A673 (cell line): ENCODE measurements around the gene NLGN1.

Experiments
- EZH2 ChIP-seq: fragments of 200-600 bp; sonication (generic); IDR thresholded peaks from 2 replicates; pipeline ENCODE4 v1.6.1; 2017; ENCODE audit warnings: borderline replicate concordance, low read depth, mild to moderate bottlenecking, mixed read lengths, antibody characterized with exemption, low read length; ENCODE audit not compliant: poor library complexity, severe bottlenecking
- TF ChIP-seq, protein P1 (sequence below): fragments of 300-800, 200-600 bp; sonication (generic); conservative IDR thresholded peaks from 2 replicates; pipeline ENCODE4 v1.5.1; 2017; ENCODE audit warnings: low read depth, mild to moderate bottlenecking, antibody characterized with exemption, low read length, moderate library complexity, mixed read lengths

DNA sequence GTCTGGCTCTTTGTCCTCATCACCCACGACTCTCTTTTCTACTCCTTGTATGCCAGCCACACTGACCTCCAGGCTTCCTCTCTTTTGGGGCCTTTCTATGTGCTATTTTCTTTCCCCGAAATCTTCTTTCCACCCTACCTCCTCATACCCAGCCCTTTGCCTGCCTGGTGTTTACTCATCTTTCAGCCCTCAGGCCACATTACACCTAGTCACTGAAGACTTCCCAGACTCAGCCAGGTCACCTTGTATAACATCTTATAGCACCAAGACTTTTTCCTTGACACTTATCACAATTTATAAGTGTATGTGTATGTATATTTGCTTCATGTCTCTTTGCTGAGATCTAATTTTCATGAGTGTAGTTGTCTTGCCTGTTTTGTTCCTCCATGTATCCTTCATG, 396.4 kb downstream of the NLGN1 start:
- TF ChIP-seq, protein P1, sequence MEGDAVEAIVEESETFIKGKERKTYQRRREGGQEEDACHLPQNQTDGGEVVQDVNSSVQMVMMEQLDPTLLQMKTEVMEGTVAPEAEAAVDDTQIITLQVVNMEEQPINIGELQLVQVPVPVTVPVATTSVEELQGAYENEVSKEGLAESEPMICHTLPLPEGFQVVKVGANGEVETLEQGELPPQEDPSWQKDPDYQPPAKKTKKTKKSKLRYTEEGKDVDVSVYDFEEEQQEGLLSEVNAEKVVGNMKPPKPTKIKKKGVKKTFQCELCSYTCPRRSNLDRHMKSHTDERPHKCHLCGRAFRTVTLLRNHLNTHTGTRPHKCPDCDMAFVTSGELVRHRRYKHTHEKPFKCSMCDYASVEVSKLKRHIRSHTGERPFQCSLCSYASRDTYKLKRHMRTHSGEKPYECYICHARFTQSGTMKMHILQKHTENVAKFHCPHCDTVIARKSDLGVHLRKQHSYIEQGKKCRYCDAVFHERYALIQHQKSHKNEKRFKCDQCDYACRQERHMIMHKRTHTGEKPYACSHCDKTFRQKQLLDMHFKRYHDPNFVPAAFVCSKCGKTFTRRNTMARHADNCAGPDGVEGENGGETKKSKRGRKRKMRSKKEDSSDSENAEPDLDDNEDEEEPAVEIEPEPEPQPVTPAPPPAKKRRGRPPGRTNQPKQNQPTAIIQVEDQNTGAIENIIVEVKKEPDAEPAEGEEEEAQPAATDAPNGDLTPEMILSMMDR: no peak
- TF ChIP-seq EZH2: no peak
